Urinary bladder (tissue), 4 donors: ENCODE measurements around the gene SPSB2. TPM values are rescaled to one million over a fixed set of nuclear protein-coding genes. Genes with fewer than 3 reads are reported as not detected.

ENCODE experiments used
- DNase-seq: peaks from one replicate; pipeline ENCODE4 v3.0.0-alpha.2; 2015; ENCODE audit errors: extremely low spot score
- H3K27ac ChIP-seq: one replicate; pipeline ENCODE4 v1.5.1; 2013; ENCODE audit warnings: low read depth, mild to moderate bottlenecking, moderate library complexity
- H3K36me3 ChIP-seq: one replicate; pipeline ENCODE4 v1.6.1; 2013; ENCODE audit warnings: mild to moderate bottlenecking, moderate library complexity; ENCODE audit not compliant: insufficient read depth
- H3K4me1 ChIP-seq: one replicate; pipeline ENCODE4 v1.6.1; 2013; ENCODE audit warnings: mild to moderate bottlenecking, moderate library complexity; ENCODE audit not compliant: insufficient read depth
- H3K4me3 ChIP-seq: one replicate; pipeline ENCODE4 v1.5.1; 2013; ENCODE audit warnings: low read depth, low read length
- WGBS: extraction: QIAGEN DNeasy Blood & Tissue Kit; methylation state at CpG from one replicate; pipeline ENCODE4 v1.1.7; 2013; 5-methylcytosine and 5-hydroxymethylcytosine counted together
- polyA plus RNA-seq: library from polyadenylated mRNA; stranded (reverse); fragments of 200-250 nt; gene quantifications from one replicate; pipeline ENCODE4 v1.2.3, GENCODE V29; 2013
- total RNA-seq: library from RNA; depleted of rRNA; stranded (reverse); fragments of >200 nt; gene quantifications from one replicate; pipeline ENCODE4 v1.2.3, GENCODE V29; 2014
- donor health status: healthy with polysubstance abuse.
- donor health status: healthy.

Gene SPSB2
- total and polyA plus RNA-seq, 2 donors, result 3.2 to 12.3 TPM

DNA sequence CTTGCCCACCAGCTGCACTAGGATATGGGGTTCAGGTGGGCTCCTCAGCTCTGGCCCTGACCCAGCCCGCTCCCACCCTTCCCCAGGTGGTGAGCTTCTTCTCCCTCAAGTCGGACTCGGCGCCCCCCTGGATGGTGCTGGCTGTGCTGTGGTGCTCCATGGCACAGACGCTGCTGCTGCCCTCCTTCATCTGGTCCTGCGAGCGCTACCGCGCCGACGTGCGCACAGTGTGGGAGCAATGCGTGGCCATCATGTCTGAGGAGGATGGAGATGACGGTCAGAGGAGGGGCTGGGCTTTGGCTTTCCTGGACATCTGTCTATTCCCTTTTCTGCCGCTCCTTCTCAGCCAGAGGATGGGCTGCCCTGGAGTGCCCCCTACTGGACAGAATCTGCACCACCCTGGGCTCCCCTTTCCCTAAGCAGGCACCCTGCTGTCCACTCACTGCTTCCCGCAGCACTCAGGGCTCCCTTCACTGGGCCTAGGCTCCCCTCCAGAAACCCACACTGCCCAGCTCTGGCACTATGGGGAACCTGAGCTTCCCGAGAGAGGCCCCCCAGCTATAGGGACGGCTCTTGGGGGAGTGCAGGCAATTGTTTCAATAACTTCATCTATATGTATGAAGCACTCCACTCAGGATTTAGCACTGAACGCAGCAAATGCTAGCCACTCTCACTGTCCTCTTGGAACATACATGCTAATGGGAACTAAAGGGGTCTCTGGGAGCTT, 47.5 kb downstream of the SPSB2 start:
- H3K4me1 ChIP-seq, result no peaks in the 10 kb centered on the region
- H3K4me3 ChIP-seq, result no peak overlapping the region
- H3K36me3 ChIP-seq, result no peaks in the 10 kb centered on the region
- WGBS, result 10% methylated on average over 19 of the region's 19 CpGs
- no peak overlapping the region for H3K27ac ChIP-seq
- DNase-seq, result peak; percentile 37

DNA sequence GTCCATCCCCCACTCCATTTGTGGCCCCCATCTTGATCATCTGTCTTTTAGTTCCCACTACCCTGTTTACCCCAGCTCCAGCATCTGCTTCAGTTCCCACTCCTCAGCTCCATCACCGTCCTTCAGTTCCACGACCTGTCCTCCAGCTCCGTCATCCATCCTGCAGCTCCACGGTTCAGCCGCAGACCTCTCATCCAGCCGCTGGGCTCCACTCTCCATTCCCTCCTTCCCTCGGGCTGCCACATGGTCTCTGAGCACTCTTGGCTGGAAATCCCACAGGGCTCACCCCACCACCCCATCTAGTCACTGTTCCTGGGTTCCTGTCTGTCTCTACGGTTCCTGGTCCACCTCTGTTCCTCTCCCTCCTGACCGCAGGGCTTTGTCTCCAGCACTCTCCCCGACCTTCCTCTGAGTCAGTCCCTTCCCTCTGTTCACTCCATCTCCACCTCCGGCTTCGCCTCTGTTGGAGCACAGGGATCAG, 48.2 kb downstream of the SPSB2 start:
- Histone ChIP-seq H3K27ac (no peak overlapping the region), H3K4me3 (no peak overlapping the region), H3K36me3 (no peaks in the 10 kb centered on the region), H3K4me1 (no peaks in the 10 kb centered on the region)
- DNase-seq, result no peak
- WGBS, result 45% methylated on average over 12 of the region's 12 CpGs

DNA sequence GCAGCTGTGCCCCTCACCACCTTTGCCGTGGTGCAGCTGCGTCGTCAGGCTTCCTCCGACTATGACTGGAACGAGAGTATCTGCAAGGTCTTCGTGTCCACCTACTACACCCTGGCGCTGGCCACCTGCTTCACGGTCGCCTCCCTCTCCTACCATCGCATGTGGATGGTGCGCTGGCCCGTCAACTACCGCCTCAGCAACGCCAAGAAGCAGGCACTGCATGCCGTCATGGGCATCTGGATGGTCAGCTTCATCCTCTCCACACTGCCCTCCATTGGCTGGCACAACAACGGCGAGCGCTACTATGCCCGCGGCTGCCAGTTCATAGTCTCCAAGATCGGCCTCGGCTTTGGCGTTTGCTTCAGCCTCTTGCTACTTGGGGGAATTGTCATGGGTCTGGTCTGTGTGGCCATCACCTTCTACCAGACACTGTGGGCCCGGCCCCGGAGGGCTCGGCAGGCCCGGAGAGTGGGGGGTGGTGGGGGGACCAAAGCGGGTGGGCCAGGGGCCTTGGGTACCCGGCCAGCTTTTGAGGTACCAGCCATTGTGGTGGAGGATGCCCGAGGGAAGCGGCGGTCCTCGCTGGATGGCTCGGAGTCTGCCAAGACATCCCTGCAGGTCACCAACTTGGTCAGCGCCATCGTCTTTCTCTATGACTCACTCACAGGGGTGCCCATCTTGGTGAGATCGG, 48.9 kb downstream of the SPSB2 start:
- Histone ChIP-seq H3K36me3 (no peaks in the 10 kb centered on the region), H3K27ac (no peak overlapping the region), H3K4me1 (no peaks in the 10 kb centered on the region), H3K4me3 (no peak overlapping the region)
- 91% methylated on average over 37 of the region's 37 CpGs for WGBS
- no peak for DNase-seq

DNA sequence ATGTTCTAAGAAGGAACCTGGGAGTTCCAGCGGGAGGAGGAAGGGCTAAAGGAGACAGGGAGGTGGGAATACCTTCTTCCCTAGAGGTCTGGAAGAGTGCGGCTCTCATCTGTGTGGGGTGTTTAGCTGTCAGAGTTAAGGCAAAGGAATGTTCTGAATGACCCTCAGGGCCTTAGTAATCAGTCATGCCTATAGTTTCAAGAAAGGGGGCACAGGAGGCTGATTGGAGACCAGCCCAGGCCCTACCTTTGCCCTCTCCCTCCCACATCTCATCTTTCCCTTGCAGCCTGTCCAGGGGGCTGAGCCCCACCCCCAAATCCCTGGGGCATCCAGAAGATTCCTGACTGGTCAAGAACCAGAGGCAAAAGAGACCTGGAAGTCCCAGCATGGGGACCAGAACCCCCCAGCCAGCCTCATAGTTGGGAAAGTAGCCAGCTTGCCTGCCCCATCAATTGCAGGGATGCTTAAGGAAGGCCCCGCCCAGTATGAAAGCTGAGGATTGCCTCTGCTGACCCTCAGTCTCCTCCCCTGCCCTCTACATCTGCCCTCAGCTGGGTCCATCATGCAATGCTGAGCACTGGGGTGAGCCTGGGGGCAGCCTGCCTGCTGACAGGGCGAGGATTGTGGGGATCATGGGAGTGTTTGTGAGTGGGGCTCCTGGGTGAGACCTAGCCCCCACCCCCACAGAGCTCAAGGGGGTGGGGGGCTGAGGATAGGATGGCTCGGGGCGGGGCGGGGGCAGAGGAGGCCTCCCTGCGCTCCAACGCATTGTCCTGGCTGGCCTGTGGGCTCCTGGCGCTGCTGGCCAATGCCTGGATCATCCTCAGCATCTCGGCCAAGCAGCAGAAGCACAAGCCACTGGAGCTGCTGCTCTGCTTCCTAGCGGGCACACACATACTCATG, 49.7 kb downstream of the SPSB2 start:
- Histone ChIP-seq H3K27ac (no peak overlapping the region), H3K36me3 (no peaks in the 10 kb centered on the region), H3K4me1 (no peaks in the 10 kb centered on the region), H3K4me3 (no peak overlapping the region)
- DNase-seq, result no peak
- WGBS, result 81% methylated on average over 12 of the region's 12 CpGs

DNA sequence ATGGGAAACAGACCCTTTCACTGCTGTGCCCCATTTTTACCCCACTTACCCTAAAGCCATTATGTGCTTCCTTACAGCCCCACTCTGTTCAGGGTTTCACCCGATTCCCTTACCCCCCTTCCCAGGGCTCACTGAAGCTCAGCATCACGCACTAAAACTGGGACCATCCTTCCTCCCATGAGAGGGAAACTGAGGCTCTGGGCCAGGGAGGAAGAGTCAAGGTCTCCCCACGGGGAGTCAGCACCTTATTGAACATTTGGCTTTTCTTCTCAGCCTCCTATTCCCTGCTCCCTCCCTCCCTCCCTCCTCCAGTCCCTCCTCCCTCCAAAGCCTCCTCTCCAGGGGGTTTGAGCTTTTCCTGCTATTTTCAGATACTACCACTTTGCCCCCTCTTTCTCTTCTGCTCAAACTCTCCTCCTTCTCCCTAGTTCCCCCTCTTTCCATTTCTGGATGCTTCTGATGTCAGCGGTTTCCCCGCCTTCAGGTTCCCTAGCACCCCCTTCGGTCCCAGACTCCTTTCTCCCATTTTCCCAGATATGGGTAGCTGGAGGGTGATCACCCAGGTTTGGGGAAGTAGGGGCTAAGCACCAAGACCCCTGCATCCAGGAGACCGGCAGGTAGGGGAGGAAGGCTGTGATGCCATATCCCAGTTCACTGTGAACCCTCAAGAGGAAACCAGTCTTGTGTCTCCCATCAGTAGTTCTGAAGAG, 50.5 kb downstream of the SPSB2 start:
- no peaks in the 10 kb centered on the region for H3K36me3 ChIP-seq
- no peak for DNase-seq
- 57% methylated on average over 7 of the region's 7 CpGs for WGBS
- H3K27ac ChIP-seq, result no peak overlapping the region
- no peak overlapping the region for H3K4me3 ChIP-seq
- no peaks in the 10 kb centered on the region for H3K4me1 ChIP-seq

DNA sequence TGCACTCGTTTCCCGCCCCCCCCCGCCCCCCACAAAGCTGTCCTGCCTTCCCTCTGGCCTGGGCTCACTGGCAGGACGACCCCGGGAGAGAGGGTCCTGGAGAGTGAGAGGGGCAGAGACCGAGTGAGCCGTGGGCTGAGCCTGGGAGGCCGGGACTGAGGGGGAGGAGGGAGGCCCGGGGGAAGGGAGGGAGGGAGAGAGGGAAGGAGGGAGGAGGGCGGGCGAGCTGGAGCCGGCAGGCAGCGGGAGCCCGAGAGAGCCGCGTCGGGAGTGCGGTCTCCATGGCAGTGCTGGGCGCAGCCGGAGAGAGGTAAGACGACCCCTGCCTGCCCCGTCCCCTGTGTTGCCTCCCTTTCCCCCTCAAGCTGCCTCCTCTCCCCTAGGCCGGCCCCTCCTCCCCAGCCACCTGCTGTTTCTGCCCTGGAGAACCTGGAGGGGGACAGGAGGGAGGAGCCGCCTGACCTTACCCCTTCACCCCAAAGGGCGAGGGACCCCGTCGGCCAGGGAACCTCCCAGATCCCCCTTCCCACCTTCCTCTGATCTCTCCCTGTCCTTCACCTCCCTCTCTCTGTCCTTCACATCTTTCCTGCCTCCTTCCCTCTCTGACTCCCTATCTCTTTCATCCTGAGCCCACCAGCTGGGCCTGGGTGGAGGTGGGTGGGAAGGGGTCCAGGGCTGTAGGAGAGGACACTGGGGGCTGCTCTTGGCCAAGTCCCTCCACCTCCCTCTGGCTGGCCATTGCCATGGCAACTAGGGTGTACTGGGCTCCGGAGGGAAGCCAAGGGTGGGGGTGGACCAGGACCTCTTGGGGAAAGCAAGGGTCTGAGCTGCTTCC, 51.3 kb downstream of the SPSB2 start, which contains the start of gene GPR162:
Gene GPR162 (plus strand): TSS at position 231 of the 835 bp plus-strand sequence. CDS start 2,078 bp downstream, outside the sequence.
- no peaks in the 10 kb centered on the region for H3K4me1 ChIP-seq
- under 1% methylated on average over 28 of the region's 28 CpGs for WGBS
- peak; percentile 47 for DNase-seq
- peak within 1 kb of the TSS; percentile 43 for H3K4me3 ChIP-seq
- H3K27ac ChIP-seq, result no peak within 1 kb of the TSS
- no peaks in the 10 kb centered on the region for H3K36me3 ChIP-seq

Other genes starting within 250 kb of the SPSB2 start
- 1.7 TPM for gene LPAR5, start 237.3 kb downstream of the SPSB2 start, total RNA-seq
- gene LPAR5, start 237.3 kb downstream of the SPSB2 start, polyA plus RNA-seq, result 2.2 TPM
- gene ACRBP, start 225.9 kb downstream of the SPSB2 start, total RNA-seq, result 1.1 TPM
- 1.0 TPM for gene ACRBP, start 225.9 kb downstream of the SPSB2 start, polyA plus RNA-seq
- gene ING4, start 210.2 kb downstream of the SPSB2 start, total RNA-seq, result 66.2 TPM
- 66.4 TPM for gene ING4, start 210.2 kb downstream of the SPSB2 start, polyA plus RNA-seq
- gene ZNF384, start 183.9 kb downstream of the SPSB2 start, total RNA-seq, result 19.9 TPM
- 49.0 TPM for gene ZNF384, start 183.9 kb downstream of the SPSB2 start, polyA plus RNA-seq
- gene PIANP, start 172.5 kb downstream of the SPSB2 start, total RNA-seq, result 1.1 TPM
- gene PIANP, start 172.5 kb downstream of the SPSB2 start, polyA plus RNA-seq, result 11.4 TPM
- gene COPS7A, start 149.3 kb downstream of the SPSB2 start, total RNA-seq, result 35.6 TPM
- gene COPS7A, start 149.3 kb downstream of the SPSB2 start, polyA plus RNA-seq, result 88.2 TPM
- gene MLF2, start 120.2 kb downstream of the SPSB2 start, total RNA-seq, result 51.0 TPM
- 240 TPM for gene MLF2, start 120.2 kb downstream of the SPSB2 start, polyA plus RNA-seq
- 62.4 TPM for gene PTMS, start 106.9 kb downstream of the SPSB2 start, total RNA-seq
- gene PTMS, start 106.9 kb downstream of the SPSB2 start, polyA plus RNA-seq, result 619 TPM
- gene LAG3, start 100.8 kb downstream of the SPSB2 start, total RNA-seq, result 0.21 TPM
- 1.6 TPM for gene LAG3, start 100.8 kb downstream of the SPSB2 start, polyA plus RNA-seq
- gene CD4, start 83.8 kb downstream of the SPSB2 start, total RNA-seq, result 11.5 TPM
- 21.5 TPM for gene CD4, start 83.8 kb downstream of the SPSB2 start, polyA plus RNA-seq
- gene GPR162, start 51.5 kb downstream of the SPSB2 start, total RNA-seq, result 6.4 TPM
- 18.4 TPM for gene GPR162, start 51.5 kb downstream of the SPSB2 start, polyA plus RNA-seq
- gene P3H3, start 44.9 kb downstream of the SPSB2 start, total RNA-seq, result 40.1 TPM
- gene P3H3, start 44.9 kb downstream of the SPSB2 start, polyA plus RNA-seq, result 46.3 TPM
- gene GNB3, start 32.4 kb downstream of the SPSB2 start, total RNA-seq, result 2.5 TPM
- gene GNB3, start 32.4 kb downstream of the SPSB2 start, polyA plus RNA-seq, result 4.6 TPM
- gene CDCA3, start 22.0 kb downstream of the SPSB2 start, total RNA-seq, result 12.3 TPM
- gene CDCA3, start 22.0 kb downstream of the SPSB2 start, polyA plus RNA-seq, result 1.0 TPM
- 29.0 TPM for gene USP5, start 21.2 kb downstream of the SPSB2 start, total RNA-seq
- 60.1 TPM for gene USP5, start 21.2 kb downstream of the SPSB2 start, polyA plus RNA-seq
- gene TPI1, start 5.8 kb downstream of the SPSB2 start, total RNA-seq, result 331 TPM
- gene TPI1, start 5.8 kb downstream of the SPSB2 start, polyA plus RNA-seq, result 708 TPM
- 9.2 TPM for gene LRRC23, start 31.5 kb upstream of the SPSB2 start, total RNA-seq
- gene LRRC23, start 31.5 kb upstream of the SPSB2 start, polyA plus RNA-seq, result 9.4 TPM
- 9.7 TPM for gene ENO2, start 41.3 kb upstream of the SPSB2 start, total RNA-seq
- gene ENO2, start 41.3 kb upstream of the SPSB2 start, polyA plus RNA-seq, result 68.4 TPM
- gene ATN1, start 54.7 kb upstream of the SPSB2 start, total RNA-seq, result 18.2 TPM
- gene ATN1, start 54.7 kb upstream of the SPSB2 start, polyA plus RNA-seq, result 151 TPM
- not detected for gene RNU7-1, start 70.5 kb upstream of the SPSB2 start, total RNA-seq
- gene RNU7-1, start 70.5 kb upstream of the SPSB2 start, polyA plus RNA-seq, result not detected
- 182 TPM for gene C12orf57, start 70.7 kb upstream of the SPSB2 start, total RNA-seq
- 566 TPM for gene C12orf57, start 70.7 kb upstream of the SPSB2 start, polyA plus RNA-seq
- gene PTPN6, start 78.1 kb upstream of the SPSB2 start, total RNA-seq, result 6.1 TPM
- gene PTPN6, start 78.1 kb upstream of the SPSB2 start, polyA plus RNA-seq, result 17.2 TPM
- 94.9 TPM for gene PHB2, start 97.4 kb upstream of the SPSB2 start, total RNA-seq
- 192 TPM for gene PHB2, start 97.4 kb upstream of the SPSB2 start, polyA plus RNA-seq
- gene EMG1, start 97.6 kb upstream of the SPSB2 start, total RNA-seq, result 25.4 TPM
- 25.9 TPM for gene EMG1, start 97.6 kb upstream of the SPSB2 start, polyA plus RNA-seq
- 20.7 TPM for gene LPCAT3, start 145.2 kb upstream of the SPSB2 start, total RNA-seq
- 48.1 TPM for gene LPCAT3, start 145.2 kb upstream of the SPSB2 start, polyA plus RNA-seq
- 196 TPM for gene C1S, start 187.4 kb upstream of the SPSB2 start, total RNA-seq
- gene C1S, start 187.4 kb upstream of the SPSB2 start, polyA plus RNA-seq, result 918 TPM
- 174 TPM for gene C1R, start 219.1 kb upstream of the SPSB2 start, total RNA-seq
- 1,192 TPM for gene C1R, start 219.1 kb upstream of the SPSB2 start, polyA plus RNA-seq
- gene C1RL, start 235.9 kb upstream of the SPSB2 start, total RNA-seq, result 20.6 TPM
- gene C1RL, start 235.9 kb upstream of the SPSB2 start, polyA plus RNA-seq, result 92.2 TPM